ENCODE data around the gene GPRIN2. TPM values are rescaled to one million over a fixed set of nuclear protein-coding genes. Genes with fewer than 3 reads are reported as not detected.

Gene GPRIN2
- polyA plus RNA-seq, 1 donor from 2014 or later, result 7.1 TPM

DNA sequence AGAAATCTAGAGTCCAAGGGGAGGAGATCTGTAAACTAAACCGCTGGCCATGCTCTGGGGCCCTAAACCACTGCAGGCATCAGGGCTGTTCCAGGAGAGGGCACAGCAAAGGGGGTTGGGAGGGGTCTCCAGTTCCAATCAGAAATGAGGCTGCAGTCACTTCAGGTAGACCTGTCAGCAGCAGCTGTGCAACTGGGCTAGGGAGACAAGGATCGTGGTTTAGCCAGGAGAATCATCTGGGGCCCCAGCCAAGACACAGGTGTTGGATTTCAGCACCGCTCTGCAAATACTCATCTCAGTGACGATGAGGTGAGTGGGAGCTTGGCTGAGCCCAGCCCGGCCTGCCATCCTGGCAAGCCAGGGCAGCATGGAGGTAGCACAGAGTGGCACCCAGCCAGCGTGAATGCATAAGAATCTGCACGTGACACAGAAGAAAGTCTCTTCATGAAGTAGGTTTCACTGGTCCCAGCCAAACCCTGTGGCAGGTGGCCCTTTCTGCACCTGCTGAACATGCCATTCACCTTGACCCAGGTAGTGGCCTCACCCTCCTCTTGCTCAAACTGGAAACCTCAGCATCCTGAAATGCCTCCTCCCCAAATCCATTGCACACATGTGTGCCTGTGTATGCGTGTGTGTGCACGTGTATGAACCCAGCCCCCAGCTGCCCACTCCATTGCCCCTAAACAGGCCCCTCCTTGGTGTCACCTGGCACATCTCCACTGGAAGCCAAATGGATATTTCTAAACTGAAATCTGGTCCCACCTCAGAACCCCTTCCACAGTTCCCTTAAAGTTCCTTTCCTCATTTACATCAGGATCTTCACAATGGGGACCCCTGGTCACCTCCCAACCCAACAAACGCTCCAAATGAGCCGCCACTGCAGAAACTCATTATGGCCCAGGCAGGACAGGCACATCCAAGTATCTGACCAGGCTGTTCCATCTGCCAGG is 9.6 kb downstream of the GPRIN2 start:
- H4K20me1 ChIP-seq (ENCODE audit: insufficient read depth), result no peaks in the 10 kb centered on the region
- no peaks in the 10 kb centered on the region for H3K9me2 ChIP-seq (ENCODE audit: insufficient read depth, low read length)
- H3K9ac ChIP-seq (ENCODE audit: low read length), result no peak overlapping the region
- no peak overlapping the region for H3K4me2 ChIP-seq (ENCODE audit: low read length)
- no peaks in the 10 kb centered on the region for H3K79me2 ChIP-seq (replicated peaks; ENCODE audit: insufficient read depth, low read length)
- H3K4me3 ChIP-seq (ENCODE audit: low read length), result no peak overlapping the region
- TF ChIP-seq MXI1 (conservative IDR thresholded peaks at IDR 0.05; ENCODE audit: poor library complexity, severe bottlenecking) (no peak), SMC3 (conservative IDR thresholded peaks at IDR 0.05; ENCODE audit: poor library complexity) (no peak), POLR2AphosphoS5 (IDR thresholded peaks at IDR 0.05) (no peak), RAD21 (conservative IDR thresholded peaks at IDR 0.05) (no peak), EP300 (conservative IDR thresholded peaks at IDR 0.05; ENCODE audit: poor library complexity, severe bottlenecking) (no peak), TAF1 (IDR thresholded peaks at IDR 0.05; ENCODE audit: low read depth) (no peak), EZH2 (IDR thresholded peaks at IDR 0.05; ENCODE audit: borderline replicate concordance, insufficient read depth, low read length, poor library complexity, severe bottlenecking) (no peak), CTCF (IDR thresholded peaks at IDR 0.05; ENCODE audit: poor library complexity, severe bottlenecking) (no peak)
- TF ChIP-seq, protein P1, sequence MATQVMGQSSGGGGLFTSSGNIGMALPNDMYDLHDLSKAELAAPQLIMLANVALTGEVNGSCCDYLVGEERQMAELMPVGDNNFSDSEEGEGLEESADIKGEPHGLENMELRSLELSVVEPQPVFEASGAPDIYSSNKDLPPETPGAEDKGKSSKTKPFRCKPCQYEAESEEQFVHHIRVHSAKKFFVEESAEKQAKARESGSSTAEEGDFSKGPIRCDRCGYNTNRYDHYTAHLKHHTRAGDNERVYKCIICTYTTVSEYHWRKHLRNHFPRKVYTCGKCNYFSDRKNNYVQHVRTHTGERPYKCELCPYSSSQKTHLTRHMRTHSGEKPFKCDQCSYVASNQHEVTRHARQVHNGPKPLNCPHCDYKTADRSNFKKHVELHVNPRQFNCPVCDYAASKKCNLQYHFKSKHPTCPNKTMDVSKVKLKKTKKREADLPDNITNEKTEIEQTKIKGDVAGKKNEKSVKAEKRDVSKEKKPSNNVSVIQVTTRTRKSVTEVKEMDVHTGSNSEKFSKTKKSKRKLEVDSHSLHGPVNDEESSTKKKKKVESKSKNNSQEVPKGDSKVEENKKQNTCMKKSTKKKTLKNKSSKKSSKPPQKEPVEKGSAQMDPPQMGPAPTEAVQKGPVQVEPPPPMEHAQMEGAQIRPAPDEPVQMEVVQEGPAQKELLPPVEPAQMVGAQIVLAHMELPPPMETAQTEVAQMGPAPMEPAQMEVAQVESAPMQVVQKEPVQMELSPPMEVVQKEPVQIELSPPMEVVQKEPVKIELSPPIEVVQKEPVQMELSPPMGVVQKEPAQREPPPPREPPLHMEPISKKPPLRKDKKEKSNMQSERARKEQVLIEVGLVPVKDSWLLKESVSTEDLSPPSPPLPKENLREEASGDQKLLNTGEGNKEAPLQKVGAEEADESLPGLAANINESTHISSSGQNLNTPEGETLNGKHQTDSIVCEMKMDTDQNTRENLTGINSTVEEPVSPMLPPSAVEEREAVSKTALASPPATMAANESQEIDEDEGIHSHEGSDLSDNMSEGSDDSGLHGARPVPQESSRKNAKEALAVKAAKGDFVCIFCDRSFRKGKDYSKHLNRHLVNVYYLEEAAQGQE (IDR thresholded peaks at IDR 0.05; ENCODE audit: borderline replicate concordance), result no peak
- no peaks in the 10 kb centered on the region for H3F3A ChIP-seq (ENCODE audit: insufficient read depth, low read length, poor library complexity, severe bottlenecking)
- no peaks in the 10 kb centered on the region for H3K36me3 ChIP-seq (ENCODE audit: insufficient read depth, low read length)
- H3K27ac ChIP-seq (ENCODE audit: low read length), result no peak overlapping the region
- H3K9me3 ChIP-seq (ENCODE audit: low read length), result no peaks in the 10 kb centered on the region
- H3K27me3 ChIP-seq (ENCODE audit: insufficient read depth, low read depth, low read length), result no peaks in the 10 kb centered on the region
- H2AFZ ChIP-seq (ENCODE audit: low read depth, low read length), result no peak overlapping the region

GRCh38 chr10:46545861-46546590 is 10.4 kb downstream of the GPRIN2 start:
- Histone ChIP-seq H3K36me3 (ENCODE audit: insufficient read depth, low read length) (no peaks in the 10 kb centered on the region), H3K27me3 (ENCODE audit: insufficient read depth, low read depth, low read length) (no peaks in the 10 kb centered on the region), H3K9me2 (ENCODE audit: insufficient read depth, low read length) (no peaks in the 10 kb centered on the region), H3K4me2 (ENCODE audit: low read length) (no peak overlapping the region), H4K20me1 (ENCODE audit: insufficient read depth) (no peaks in the 10 kb centered on the region), H3K9ac (ENCODE audit: low read length) (no peak overlapping the region), H3K9me3 (ENCODE audit: low read length) (no peaks in the 10 kb centered on the region), H3K27ac (ENCODE audit: low read length) (no peak overlapping the region), H3F3A (ENCODE audit: insufficient read depth, low read length, poor library complexity, severe bottlenecking) (no peaks in the 10 kb centered on the region), H3K79me2 (replicated peaks; ENCODE audit: insufficient read depth, low read length) (no peaks in the 10 kb centered on the region), H2AFZ (ENCODE audit: low read depth, low read length) (no peak overlapping the region), H3K4me3 (ENCODE audit: low read length) (no peak overlapping the region)
- TF ChIP-seq CTCF (IDR thresholded peaks at IDR 0.05; ENCODE audit: poor library complexity, severe bottlenecking) (no peak), RAD21 (conservative IDR thresholded peaks at IDR 0.05) (no peak), POLR2AphosphoS5 (IDR thresholded peaks at IDR 0.05) (no peak), MXI1 (conservative IDR thresholded peaks at IDR 0.05; ENCODE audit: poor library complexity, severe bottlenecking) (no peak), SMC3 (conservative IDR thresholded peaks at IDR 0.05; ENCODE audit: poor library complexity) (no peak), TAF1 (IDR thresholded peaks at IDR 0.05; ENCODE audit: low read depth) (no peak), EP300 (conservative IDR thresholded peaks at IDR 0.05; ENCODE audit: poor library complexity, severe bottlenecking) (no peak), EZH2 (IDR thresholded peaks at IDR 0.05; ENCODE audit: borderline replicate concordance, insufficient read depth, low read length, poor library complexity, severe bottlenecking) (no peak)
- TF ChIP-seq, protein P1 (IDR thresholded peaks at IDR 0.05; ENCODE audit: borderline replicate concordance), result no peak

Data from neural cell (in vitro differentiated cells).